Stimulated activated CD4-positive, alpha-beta T cell treated with anti-CD3 and anti-CD28 coated beads, Interleukin-1b, Interleukin-23, amount 100 ng/mL, for 24 hours (primary cell): ENCODE results near the gene D2HGDH.
"Not testable (repeated sequence)": the region's sequence is repeated elsewhere in the genome, so short reads cannot be mapped to it uniquely, and the experiment has no call there.

Source experiments
- DNase-seq, 4 experiments: peaks; one replicate each; pipeline ENCODE4 v3.0.0-alpha.2; 2020; ENCODE audit warnings: low read depth in 4 of 4, low spot score in 1 of 4

D2HGDH gene

GRCh38 chr2:241724975-241725870 lies 9.2 kb upstream of the D2HGDH start:
- DNase-seq: no peak

- DNase-seq: no peak
Measured at GRCh38 chr2:241726459-241726858, 8.0 kb upstream of the D2HGDH start.

GRCh38 chr2:241728000-241728399 lies 6.4 kb upstream of the D2HGDH start:
- DNase-seq: no peak

GRCh38 chr2:241728627-241729026 lies 5.8 kb upstream of the D2HGDH start:
- no peak for DNase-seq

GRCh38 chr2:241729868-241730267 lies 4.6 kb upstream of the D2HGDH start:
- no peak for DNase-seq

- DNase-seq: no peak
Measured at GRCh38 chr2:241730671-241731293, 3.6 kb upstream of the D2HGDH start.

GRCh38 chr2:241732513-241733186 lies 1.8 kb upstream of the D2HGDH start:
- DNase-seq: peak in 2 of 4 experiments; percentile 40 to 61

GRCh38 chr2:241733391-241734207 lies 831 bp upstream of the D2HGDH start:
- DNase-seq: no peak

GRCh38 chr2:241734208-241734466 lies 293 bp upstream of the D2HGDH start:
- no peak for DNase-seq

- DNase-seq: no peak
Measured at GRCh38 chr2:241736111-241736510, 1.7 kb downstream of the D2HGDH start.

- no peak for DNase-seq
Measured at GRCh38 chr2:241738040-241738686, 3.7 kb downstream of the D2HGDH start.

GRCh38 chr2:241739177-241739576 lies 4.7 kb downstream of the D2HGDH start:
- no peak for DNase-seq

GRCh38 chr2:241739651-241740050 lies 5.2 kb downstream of the D2HGDH start:
- DNase-seq: peak in 3 of 4 experiments; percentile 40 to 67 (median 59)

GRCh38 chr2:241741016-241741415 lies 6.6 kb downstream of the D2HGDH start:
- DNase-seq: no peak

GRCh38 chr2:241742320-241742939 lies 8.0 kb downstream of the D2HGDH start:
- no peak for DNase-seq

- DNase-seq: not testable (repeated sequence)
Measured at GRCh38 chr2:241743008-241743407, 8.6 kb downstream of the D2HGDH start.

- DNase-seq: no peak
Measured at GRCh38 chr2:241743620-241744019, 9.2 kb downstream of the D2HGDH start.

GRCh38 chr2:241744028-241744754 lies 9.8 kb downstream of the D2HGDH start:
- no peak for DNase-seq

- no peak for DNase-seq
Measured at GRCh38 chr2:241745276-241745675, 10.8 kb downstream of the D2HGDH start.

GRCh38 chr2:241746084-241746483 lies 11.7 kb downstream of the D2HGDH start:
- no peak for DNase-seq
